ENCODE data around the gene TMEM143.
"Not testable (repeated sequence)": the region's sequence is repeated elsewhere in the genome, so short reads cannot be mapped to it uniquely, and the experiment has no call there.

TMEM143 gene

GRCh38 chr19:48311384-48311783 is 52.4 kb downstream of the TMEM143 start:
- Histone ChIP-seq H3K36me3 (ENCODE audit: insufficient read depth, low read length) (no peaks in the 10 kb centered on the region), H3K9ac (ENCODE audit: low read depth, low read length) (no peak overlapping the region), H3K4me1 (ENCODE audit: insufficient read depth, low read length) (peaks cover 5% of the 10 kb centered on the region; the same call in 1 of the 2 replicates), H3K9me3 (ENCODE audit: control insufficient read depth, insufficient read depth, low read length) (no peaks in the 10 kb centered on the region)

GRCh38 chr19:48310227-48310626 is 53.5 kb downstream of the TMEM143 start:
- Histone ChIP-seq H3K36me3 (ENCODE audit: insufficient read depth, low read length) (no peaks in the 10 kb centered on the region), H3K9me3 (ENCODE audit: control insufficient read depth, insufficient read depth, low read length) (no peaks in the 10 kb centered on the region), H3K9ac (ENCODE audit: low read depth, low read length) (no peak overlapping the region), H3K4me1 (ENCODE audit: insufficient read depth, low read length) (peaks cover 5% of the 10 kb centered on the region; the same call in 1 of the 2 replicates)

GRCh38 chr19:48309731-48310130 is 54.0 kb downstream of the TMEM143 start:
- not testable (repeated sequence) for H3K4me1 ChIP-seq (ENCODE audit: insufficient read depth, low read length)

GRCh38 chr19:48308631-48309586 is 54.8 kb downstream of the TMEM143 start:
- Histone ChIP-seq H3K9ac (ENCODE audit: low read depth, low read length) (no peak overlapping the region), H3K4me1 (ENCODE audit: insufficient read depth, low read length) (peaks cover 5% of the 10 kb centered on the region; the same call in 1 of the 2 replicates), H3K36me3 (ENCODE audit: insufficient read depth, low read length) (no peaks in the 10 kb centered on the region), H3K9me3 (ENCODE audit: control insufficient read depth, insufficient read depth, low read length) (no peaks in the 10 kb centered on the region)

More at GRCh38 chr19:48309731-48310130, 54.0 kb downstream of the TMEM143 start:
- not testable (repeated sequence) for H3K9me3 ChIP-seq (ENCODE audit: control insufficient read depth, insufficient read depth, low read length); H3K36me3 ChIP-seq (ENCODE audit: insufficient read depth, low read length); H3K9ac ChIP-seq (ENCODE audit: low read depth, low read length)

GRCh38 chr19:48303866-48304265 is 59.9 kb downstream of the TMEM143 start:
- Histone ChIP-seq H3K9me3 (ENCODE audit: control insufficient read depth, insufficient read depth, low read length) (no peaks in the 10 kb centered on the region), H3K9ac (ENCODE audit: low read depth, low read length) (no peak overlapping the region), H3K36me3 (ENCODE audit: insufficient read depth, low read length) (no peaks in the 10 kb centered on the region), H3K4me1 (ENCODE audit: insufficient read depth, low read length) (no peaks in the 10 kb centered on the region; the same call in 1 of the 2 replicates)

GRCh38 chr19:48303367-48303766 is 60.4 kb downstream of the TMEM143 start:
- H3K9ac ChIP-seq (ENCODE audit: low read depth, low read length), result no peak overlapping the region
- no peaks in the 10 kb centered on the region; the same call in 1 of the 2 replicates for H3K4me1 ChIP-seq (ENCODE audit: insufficient read depth, low read length)
- H3K9me3 ChIP-seq (ENCODE audit: control insufficient read depth, insufficient read depth, low read length), result no peaks in the 10 kb centered on the region
- no peaks in the 10 kb centered on the region for H3K36me3 ChIP-seq (ENCODE audit: insufficient read depth, low read length)

GRCh38 chr19:48302600-48302959 is 61.2 kb downstream of the TMEM143 start:
- no peaks in the 10 kb centered on the region for H3K4me1 ChIP-seq (ENCODE audit: insufficient read depth, low read length)
- no peak overlapping the region for H3K9ac ChIP-seq (ENCODE audit: low read depth, low read length)
- no peaks in the 10 kb centered on the region for H3K9me3 ChIP-seq (ENCODE audit: control insufficient read depth, insufficient read depth, low read length)
- no peaks in the 10 kb centered on the region for H3K36me3 ChIP-seq (ENCODE audit: insufficient read depth, low read length)

GRCh38 chr19:48301886-48302599 is 61.7 kb downstream of the TMEM143 start:
- Histone ChIP-seq H3K36me3 (ENCODE audit: insufficient read depth, low read length) (no peaks in the 10 kb centered on the region), H3K9me3 (ENCODE audit: control insufficient read depth, insufficient read depth, low read length) (no peaks in the 10 kb centered on the region), H3K4me1 (ENCODE audit: insufficient read depth, low read length) (no peaks in the 10 kb centered on the region; the same call in 1 of the 2 replicates), H3K9ac (ENCODE audit: low read depth, low read length) (no peak overlapping the region)

- no peaks in the 10 kb centered on the region for H3K9me3 ChIP-seq (ENCODE audit: control insufficient read depth, insufficient read depth, low read length)
- no peaks in the 10 kb centered on the region; the same call in 1 of the 2 replicates for H3K4me1 ChIP-seq (ENCODE audit: insufficient read depth, low read length)
- no peaks in the 10 kb centered on the region; the same call in 1 of the 2 replicates for H3K36me3 ChIP-seq (ENCODE audit: insufficient read depth, low read length)
- no peak overlapping the region for H3K9ac ChIP-seq (ENCODE audit: low read depth, low read length)
These were observed 65.8 kb downstream of the TMEM143 start for GRCh38 chr19:48297975-48298374.

- Histone ChIP-seq H3K4me1 (ENCODE audit: insufficient read depth, low read length) (no peaks in the 10 kb centered on the region; the same call in 1 of the 2 replicates), H3K36me3 (ENCODE audit: insufficient read depth, low read length) (no peaks in the 10 kb centered on the region; the same call in 1 of the 2 replicates), H3K9me3 (ENCODE audit: control insufficient read depth, insufficient read depth, low read length) (no peaks in the 10 kb centered on the region), H3K9ac (ENCODE audit: low read depth, low read length) (no peak overlapping the region)
These were observed 66.6 kb downstream of the TMEM143 start for GRCh38 chr19:48296963-48297734.

- Histone ChIP-seq H3K9me3 (ENCODE audit: control insufficient read depth, insufficient read depth, low read length) (no peaks in the 10 kb centered on the region), H3K9ac (ENCODE audit: low read depth, low read length) (no peak overlapping the region), H3K4me1 (ENCODE audit: insufficient read depth, low read length) (no peaks in the 10 kb centered on the region; the same call in 1 of the 2 replicates), H3K36me3 (ENCODE audit: insufficient read depth, low read length) (no peaks in the 10 kb centered on the region; the same call in 1 of the 2 replicates)
These were observed 68.3 kb downstream of the TMEM143 start for GRCh38 chr19:48295458-48295857.

- H3K4me1 ChIP-seq (ENCODE audit: insufficient read depth, low read length), result no peaks in the 10 kb centered on the region; the same call in 1 of the 2 replicates
- no peaks in the 10 kb centered on the region for H3K9me3 ChIP-seq (ENCODE audit: control insufficient read depth, insufficient read depth, low read length)
- peaks cover 3% of the 10 kb centered on the region; the same call in 1 of the 2 replicates for H3K36me3 ChIP-seq (ENCODE audit: insufficient read depth, low read length)
- no peak overlapping the region for H3K9ac ChIP-seq (ENCODE audit: low read depth, low read length)
These were observed 70.9 kb downstream of the TMEM143 start for GRCh38 chr19:48292798-48293197.

- H3K4me1 ChIP-seq (ENCODE audit: insufficient read depth, low read length); H3K9me3 ChIP-seq (ENCODE audit: control insufficient read depth, insufficient read depth, low read length); H3K9ac ChIP-seq (ENCODE audit: low read depth, low read length); H3K36me3 ChIP-seq (ENCODE audit: insufficient read depth, low read length): not testable (repeated sequence)
These were observed 72.3 kb downstream of the TMEM143 start for GRCh38 chr19:48291489-48291815.
